SK-N-SH (cell line): ENCODE results near the gene EEF1AKMT4. TPM values are rescaled to one million over a fixed set of nuclear protein-coding genes. Genes with fewer than 3 reads are reported as not detected.
A peak's percentile ranks its signal among the peaks of the same experiment; 100 is the strongest.

Source experiments
- CTCF ChIA-PET: fragments of 300-600, 350-600 bp; formaldehyde crosslinking; extraction: SDS; loops from one replicate; lab custom pipeline; 2021; lab: Yijun Ruan, JAX
- POLR2A ChIA-PET: fragments of 350-600 bp; sonication (Branson Sonifier 250); formaldehyde crosslinking; extraction: SDS; loops from one replicate; lab custom pipeline; 2020; ENCODE audit warnings: antibody characterized with exemption, inconsistent platforms; lab: Yijun Ruan, JAX
- DNase-seq: peaks from one replicate; pipeline ENCODE4 v3.0.0; 2012
- H2AFZ ChIP-seq: fragments of 200-600 bp; sonication (generic); 2 replicates; pipeline ENCODE4 v1.8.1; 2016; ENCODE audit warnings: antibody characterized with exemption, mild to moderate bottlenecking, low read depth
- H3F3A ChIP-seq: fragments of 200-600 bp; sonication (generic); replicated peaks from 2 replicates; pipeline ENCODE3; 2016; ENCODE audit warnings: antibody characterized with exemption, mild to moderate bottlenecking; ENCODE audit not compliant: insufficient read depth
- H3K27ac ChIP-seq, 2 experiments: fragments of 200-500 bp in 1 of 2; fragments of 200-600 bp in 1 of 2; sonication (Bioruptor generic) in 1 of 2; sonication (generic), shearing (Covaris generic) in 1 of 2; 2 replicates each; pipeline versions ENCODE4 v1.5.1 to v1.6.1; 2014 to 2016; ENCODE audit warnings: low read depth in 2 of 2, inconsistent platforms in 1 of 2, low read length in 1 of 2, mild to moderate bottlenecking in 1 of 2, mixed read lengths in 1 of 2
- H3K27me3 ChIP-seq: fragments of 200-600 bp; sonication (generic), shearing (Covaris generic); 2 replicates; pipeline ENCODE4 v1.6.1; 2016; ENCODE audit warnings: mixed run types; ENCODE audit not compliant: insufficient read depth
- H3K36me3 ChIP-seq, 2 experiments: fragments of 200-500 bp in 1 of 2; fragments of 200-600 bp in 1 of 2; sonication (Bioruptor generic) in 1 of 2; sonication (generic) in 1 of 2; replicated peaks in 1 of 2; 2 replicates each; pipeline versions ENCODE3 to v1.5.1; 2014 to 2016; ENCODE audit warnings: low read length in 1 of 2, mild to moderate bottlenecking in 1 of 2; ENCODE audit not compliant: insufficient read depth in 2 of 2, control insufficient read depth in 1 of 2
- H3K4me1 ChIP-seq, 2 experiments: fragments of 200-500 bp in 1 of 2; fragments of 200-600 bp in 1 of 2; sonication (Bioruptor generic) in 1 of 2; sonication (generic), shearing (Covaris generic) in 1 of 2; 2 replicates each; pipeline versions ENCODE4 v1.5.1 to v1.6.1; 2014 to 2016; ENCODE audit warnings: low read depth in 1 of 2, low read length in 1 of 2, mixed run types in 1 of 2; ENCODE audit not compliant: insufficient read depth in 2 of 2, control insufficient read depth in 1 of 2
- H3K4me2 ChIP-seq: fragments of 200-600 bp; sonication (generic), shearing (Covaris generic); 2 replicates; pipeline ENCODE4 v1.6.1; 2017; ENCODE audit warnings: mixed run types
- H3K4me3 ChIP-seq, 2 experiments: fragments of 200-500 bp in 1 of 2; fragments of 200-600 bp in 1 of 2; sonication (Bioruptor generic) in 1 of 2; sonication (generic), shearing (Covaris generic) in 1 of 2; 2 replicates each; pipeline versions ENCODE4 v1.5.1 to v1.8.1; 2014 to 2016; ENCODE audit warnings: low read depth in 2 of 2, inconsistent platforms in 1 of 2, low read length in 1 of 2, mild to moderate bottlenecking in 1 of 2, mixed read lengths in 1 of 2, moderate library complexity in 1 of 2
- H3K79me2 ChIP-seq: fragments of 200-600 bp; sonication (generic); 2 replicates; pipeline ENCODE4 v1.8.1; 2017; ENCODE audit warnings: mild to moderate bottlenecking; ENCODE audit not compliant: insufficient read depth
- H3K9ac ChIP-seq: fragments of 200-600 bp; sonication (generic); 2 replicates; pipeline ENCODE4 v1.6.1; 2017; ENCODE audit warnings: mixed run types
- H3K9me2 ChIP-seq: fragments of 200-600 bp; sonication (generic); 2 replicates; pipeline ENCODE4 v1.6.1; 2017; ENCODE audit warnings: mixed run types
- H3K9me3 ChIP-seq: fragments of 200-600 bp; sonication (generic); 2 replicates; pipeline ENCODE4 v1.6.1; 2017; ENCODE audit warnings: mixed run types, mild to moderate bottlenecking, moderate library complexity
- H4K20me1 ChIP-seq: fragments of 200-600 bp; sonication (generic); 2 replicates; pipeline ENCODE4 v1.6.1; 2017; ENCODE audit warnings: mild to moderate bottlenecking, mixed run types; ENCODE audit not compliant: insufficient read depth
- CHD2 ChIP-seq: fragments of 150-350 bp; IDR thresholded peaks from 2 replicates; pipeline ENCODE4 v1.6.1; 2018; ENCODE audit warnings: low read length; ENCODE audit not compliant: partially characterized antibody
- FOXM1 ChIP-seq: IDR thresholded peaks from 2 replicates; pipeline ENCODE4 v1.4.0; 2012; ENCODE audit warnings: low read depth, mild to moderate bottlenecking
- GABPA ChIP-seq: IDR thresholded peaks from 2 replicates; pipeline ENCODE4 v1.4.0; 2012; ENCODE audit warnings: low read depth, mild to moderate bottlenecking
- MXI1 ChIP-seq: IDR thresholded peaks from 2 replicates; pipeline ENCODE4 v1.6.1; 2012; ENCODE audit warnings: mild to moderate bottlenecking, low read depth, low read length, improper control_type of control experiment
- POLR2AphosphoS5 ChIP-seq: IDR thresholded peaks from 2 replicates; pipeline ENCODE4 v1.6.1; 2012; ENCODE audit warnings: low read depth, low read length
- RCOR1 ChIP-seq: fragments of 150-350 bp; IDR thresholded peaks from 2 replicates; pipeline ENCODE4 v1.6.1; 2017; ENCODE audit warnings: antibody characterized with exemption, low read length
- TCF12 ChIP-seq: IDR thresholded peaks from 2 replicates; pipeline ENCODE4 v1.4.0; 2012
- WGBS: methylation state at CpG from one replicate; pipeline ENCODE4 v1.1.6; 2017; ENCODE audit warnings: low lambda C conversion rate; 5-methylcytosine and 5-hydroxymethylcytosine counted together
- polyA plus RNA-seq, 3 experiments: library from polyadenylated mRNA; depleted of rRNA; stranded (reverse); fragments of >200 nt; gene quantifications; 2 replicates each; pipeline ENCODE4 v1.2.3, GENCODE V29; 2012
- TF ChIP-seq, protein P1 (sequence below): IDR thresholded peaks from 2 replicates; pipeline ENCODE4; 2012
- TF ChIP-seq, protein P2 (sequence below): IDR thresholded peaks from 2 replicates; pipeline ENCODE4 v1.6.1; 2012; ENCODE audit warnings: mild to moderate bottlenecking, low read depth, low read length, moderate library complexity
- TF ChIP-seq, protein P3 (sequence below): IDR thresholded peaks from 2 replicates; pipeline ENCODE4 v1.4.0; 2012; ENCODE audit warnings: low read depth
- TF ChIP-seq, protein P4 (sequence below): IDR thresholded peaks from 2 replicates; pipeline ENCODE4 v1.4.0; 2012; ENCODE audit warnings: low read depth, borderline replicate concordance

Gene EEF1AKMT4
- polyA plus RNA-seq, 1 of the 3 experiments (the other 2 are of a cell fraction): 9.3 TPM

DNA sequence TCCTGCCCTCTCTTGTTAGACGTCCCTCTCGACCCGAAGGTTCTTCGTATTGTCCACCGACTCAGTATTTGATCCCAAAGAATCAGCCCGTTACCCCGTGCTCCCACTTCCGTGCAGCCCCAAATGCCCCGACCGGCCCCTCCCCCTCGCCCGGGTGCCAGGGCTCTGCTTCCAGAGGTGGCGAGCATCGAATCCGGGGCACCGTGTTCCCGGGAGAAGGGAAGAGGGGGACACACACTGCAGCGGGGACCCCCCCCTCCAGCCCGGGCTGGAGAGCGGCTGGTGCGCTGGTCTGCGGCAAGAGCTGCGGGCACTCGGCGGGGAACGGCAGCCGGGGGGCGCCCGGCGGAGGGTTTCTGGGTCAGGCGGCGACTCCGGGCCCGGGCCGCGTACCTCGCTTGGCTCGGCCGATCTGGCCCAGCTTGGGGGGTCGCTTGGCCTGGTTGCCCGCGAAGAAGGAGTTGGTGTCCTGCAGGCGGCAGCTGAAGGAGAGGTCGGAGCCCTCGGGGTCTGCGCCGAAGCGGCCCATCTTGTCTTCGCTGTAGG lies 11.3 kb downstream of the EEF1AKMT4 start:
- Histone ChIP-seq H3K9ac (peak overlapping the region; percentile 17; the same call in 1 of the 2 replicates), H3F3A (peaks cover 4% of the 10 kb centered on the region), H4K20me1 (peaks cover 24% of the 10 kb centered on the region), H2AFZ (peak overlapping the region; percentile 81), H3K9me2 (no peaks in the 10 kb centered on the region), H3K4me1 (peaks cover 0 to 22% of the 10 kb centered on the region in 2 experiments; a peak in 1 of 4 replicates), H3K79me2 (no peaks in the 10 kb centered on the region), H3K27ac (peak overlapping the region; percentile 28 to 50; a peak in 2 of 4 replicates), H3K9me3 (no peaks in the 10 kb centered on the region), H3K36me3 (no peaks in the 10 kb centered on the region), H3K27me3 (no peaks in the 10 kb centered on the region), H3K4me2 (peak overlapping the region; percentile 95), H3K4me3 (peak overlapping the region; percentile 54 to 80)
- TF ChIP-seq, protein P1, sequence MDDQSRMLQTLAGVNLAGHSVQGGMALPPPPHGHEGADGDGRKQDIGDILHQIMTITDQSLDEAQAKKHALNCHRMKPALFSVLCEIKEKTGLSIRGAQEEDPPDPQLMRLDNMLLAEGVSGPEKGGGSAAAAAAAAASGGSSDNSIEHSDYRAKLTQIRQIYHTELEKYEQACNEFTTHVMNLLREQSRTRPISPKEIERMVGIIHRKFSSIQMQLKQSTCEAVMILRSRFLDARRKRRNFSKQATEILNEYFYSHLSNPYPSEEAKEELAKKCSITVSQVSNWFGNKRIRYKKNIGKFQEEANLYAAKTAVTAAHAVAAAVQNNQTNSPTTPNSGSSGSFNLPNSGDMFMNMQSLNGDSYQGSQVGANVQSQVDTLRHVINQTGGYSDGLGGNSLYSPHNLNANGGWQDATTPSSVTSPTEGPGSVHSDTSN: no peak
- TF ChIP-seq POLR2AphosphoS5 (no peak), RCOR1 (no peak)
- TF ChIP-seq, protein P2, sequence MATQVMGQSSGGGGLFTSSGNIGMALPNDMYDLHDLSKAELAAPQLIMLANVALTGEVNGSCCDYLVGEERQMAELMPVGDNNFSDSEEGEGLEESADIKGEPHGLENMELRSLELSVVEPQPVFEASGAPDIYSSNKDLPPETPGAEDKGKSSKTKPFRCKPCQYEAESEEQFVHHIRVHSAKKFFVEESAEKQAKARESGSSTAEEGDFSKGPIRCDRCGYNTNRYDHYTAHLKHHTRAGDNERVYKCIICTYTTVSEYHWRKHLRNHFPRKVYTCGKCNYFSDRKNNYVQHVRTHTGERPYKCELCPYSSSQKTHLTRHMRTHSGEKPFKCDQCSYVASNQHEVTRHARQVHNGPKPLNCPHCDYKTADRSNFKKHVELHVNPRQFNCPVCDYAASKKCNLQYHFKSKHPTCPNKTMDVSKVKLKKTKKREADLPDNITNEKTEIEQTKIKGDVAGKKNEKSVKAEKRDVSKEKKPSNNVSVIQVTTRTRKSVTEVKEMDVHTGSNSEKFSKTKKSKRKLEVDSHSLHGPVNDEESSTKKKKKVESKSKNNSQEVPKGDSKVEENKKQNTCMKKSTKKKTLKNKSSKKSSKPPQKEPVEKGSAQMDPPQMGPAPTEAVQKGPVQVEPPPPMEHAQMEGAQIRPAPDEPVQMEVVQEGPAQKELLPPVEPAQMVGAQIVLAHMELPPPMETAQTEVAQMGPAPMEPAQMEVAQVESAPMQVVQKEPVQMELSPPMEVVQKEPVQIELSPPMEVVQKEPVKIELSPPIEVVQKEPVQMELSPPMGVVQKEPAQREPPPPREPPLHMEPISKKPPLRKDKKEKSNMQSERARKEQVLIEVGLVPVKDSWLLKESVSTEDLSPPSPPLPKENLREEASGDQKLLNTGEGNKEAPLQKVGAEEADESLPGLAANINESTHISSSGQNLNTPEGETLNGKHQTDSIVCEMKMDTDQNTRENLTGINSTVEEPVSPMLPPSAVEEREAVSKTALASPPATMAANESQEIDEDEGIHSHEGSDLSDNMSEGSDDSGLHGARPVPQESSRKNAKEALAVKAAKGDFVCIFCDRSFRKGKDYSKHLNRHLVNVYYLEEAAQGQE: no peak
- peak; percentile 76 for DNase-seq
- ChIA-PET POLR2A (interaction anchor here (1.2 to 1.4 kb wide), 2 partner anchors 102 to 376 kb away, joined by 3 read pairs; partner anchors contain the start of gene PARL), CTCF (interaction anchor here (1.0 to 4.1 kb wide), 6 partner anchors 11 to 365 kb away, joined by 3 to 25 read pairs (median 6); partner anchors contain the start of genes EEF1AKMT4 and VWA5B2)
- 4% methylated on average over 9 of the region's 49 CpGs for WGBS

DNA sequence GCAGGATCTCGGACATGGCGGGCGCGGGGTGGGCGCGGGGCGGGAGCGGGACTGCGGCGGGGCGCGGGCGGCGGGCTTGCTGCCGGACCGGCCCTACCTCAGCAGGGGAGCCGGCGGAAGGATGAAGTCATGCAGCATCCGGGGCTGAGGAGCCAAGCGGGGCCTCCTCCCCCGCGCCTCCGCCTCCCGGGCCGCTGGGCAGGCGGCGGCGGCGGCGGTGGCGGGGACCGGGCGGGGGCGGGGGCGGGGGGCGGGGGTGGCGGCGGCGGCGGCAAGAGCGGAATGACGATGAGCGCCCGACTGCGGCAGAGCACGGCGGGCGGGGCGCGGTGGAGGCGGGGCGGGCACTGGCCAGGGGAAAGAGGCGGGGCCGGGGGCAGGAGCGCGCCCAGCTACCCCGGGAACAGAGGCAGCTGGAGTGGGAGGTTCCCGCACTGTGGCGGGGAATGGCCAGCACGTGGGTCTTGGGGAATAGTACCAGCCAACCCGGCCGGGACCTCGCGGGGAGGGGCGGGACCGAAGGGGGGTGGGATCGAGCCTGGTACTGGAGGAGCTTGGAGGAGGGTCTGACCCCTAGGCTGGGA lies 11.9 kb downstream of the EEF1AKMT4 start, which contains the start of gene CAMK2N2:
Gene CAMK2N2 (minus strand): TSS at position 284 of the 584 bp plus-strand sequence. CDS start 268 bp downstream, at position 16.
- no peaks in the 10 kb centered on the region for H3K79me2 ChIP-seq

More for the DNA sequence above, 11.9 kb downstream of the EEF1AKMT4 start, which contains the start of gene CAMK2N2:
- H3K36me3 ChIP-seq: no peaks in the 10 kb centered on the region
- peak within 1 kb of the TSS; percentile 28 to 50; a peak in 2 of 4 replicates for H3K27ac ChIP-seq
- H3K9me2 ChIP-seq: no peaks in the 10 kb centered on the region
- H3K9me3 ChIP-seq: no peaks in the 10 kb centered on the region
- ChIA-PET POLR2A (interaction anchor here (0.6 to 1.2 kb wide), 2 partner anchors 234 to 377 kb away, joined by 3 read pairs; partner anchors contain the start of gene PARL), CTCF (interaction anchor here (0.8 to 4.1 kb wide), 5 partner anchors 11 to 116 kb away, joined by 3 to 25 read pairs (median 3); partner anchors contain the start of genes EEF1AKMT4 and VWA5B2)
- peak within 1 kb of the TSS; percentile 95 for H3K4me2 ChIP-seq
- peak within 1 kb of the TSS; percentile 17; the same call in 1 of the 2 replicates for H3K9ac ChIP-seq
- peaks cover 4% of the 10 kb centered on the region for H3F3A ChIP-seq
- peak within 1 kb of the TSS; percentile 81 for H2AFZ ChIP-seq
- peak within 1 kb of the TSS; percentile 54 to 80 for H3K4me3 ChIP-seq
- H3K4me1 ChIP-seq: peaks cover 0 to 22% of the 10 kb centered on the region in 2 experiments; a peak in 1 of 4 replicates
- no peaks in the 10 kb centered on the region for H3K27me3 ChIP-seq
- H4K20me1 ChIP-seq: peaks cover 24% of the 10 kb centered on the region
- peak; percentile 98 for DNase-seq
- 2% methylated on average over 7 of the region's 67 CpGs for WGBS
- TF ChIP-seq, protein P3, sequence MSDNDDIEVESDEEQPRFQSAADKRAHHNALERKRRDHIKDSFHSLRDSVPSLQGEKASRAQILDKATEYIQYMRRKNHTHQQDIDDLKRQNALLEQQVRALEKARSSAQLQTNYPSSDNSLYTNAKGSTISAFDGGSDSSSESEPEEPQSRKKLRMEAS: 0 out of 2 replicates have a peak, but pooled peaks have one; percentile 29
- TF ChIP-seq CHD2: no peak
- TF ChIP-seq GABPA: no peak
- no peak for TF ChIP-seq RCOR1
- TF ChIP-seq TCF12: no peak
- TF ChIP-seq FOXM1: no peak
- TF ChIP-seq, protein P1: no peak
- peak; percentile 70 for TF ChIP-seq MXI1
- TF ChIP-seq, protein P4, sequence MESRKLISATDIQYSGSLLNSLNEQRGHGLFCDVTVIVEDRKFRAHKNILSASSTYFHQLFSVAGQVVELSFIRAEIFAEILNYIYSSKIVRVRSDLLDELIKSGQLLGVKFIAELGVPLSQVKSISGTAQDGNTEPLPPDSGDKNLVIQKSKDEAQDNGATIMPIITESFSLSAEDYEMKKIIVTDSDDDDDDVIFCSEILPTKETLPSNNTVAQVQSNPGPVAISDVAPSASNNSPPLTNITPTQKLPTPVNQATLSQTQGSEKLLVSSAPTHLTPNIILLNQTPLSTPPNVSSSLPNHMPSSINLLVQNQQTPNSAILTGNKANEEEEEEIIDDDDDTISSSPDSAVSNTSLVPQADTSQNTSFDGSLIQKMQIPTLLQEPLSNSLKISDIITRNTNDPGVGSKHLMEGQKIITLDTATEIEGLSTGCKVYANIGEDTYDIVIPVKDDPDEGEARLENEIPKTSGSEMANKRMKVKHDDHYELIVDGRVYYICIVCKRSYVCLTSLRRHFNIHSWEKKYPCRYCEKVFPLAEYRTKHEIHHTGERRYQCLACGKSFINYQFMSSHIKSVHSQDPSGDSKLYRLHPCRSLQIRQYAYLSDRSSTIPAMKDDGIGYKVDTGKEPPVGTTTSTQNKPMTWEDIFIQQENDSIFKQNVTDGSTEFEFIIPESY: no peak
